Nephron progenitor cell (in vitro differentiated cells): ENCODE results near the gene B4GALT7.

Experiments used
- DNase-seq: peaks from one replicate; pipeline ENCODE4 v3.0.0; 2021
- H3K27ac Mint-ChIP-seq: 2 replicates; pipeline ENCODE4 v1.8.0; 2021; ENCODE audit warnings: mild to moderate bottlenecking, moderate library complexity, mixed read lengths
- H3K27me3 Mint-ChIP-seq: 2 replicates; pipeline ENCODE4 v1.8.0; 2021; ENCODE audit warnings: mild to moderate bottlenecking, low read depth, mixed read lengths; ENCODE audit not compliant: poor library complexity
- H3K36me3 Mint-ChIP-seq: 2 replicates; pipeline ENCODE4 v1.8.0; 2021; ENCODE audit warnings: low read depth, mixed read lengths
- H3K4me1 Mint-ChIP-seq: 2 replicates; pipeline ENCODE4 v1.8.0; 2021; ENCODE audit warnings: mixed read lengths
- H3K4me3 Mint-ChIP-seq: 2 replicates; pipeline ENCODE4 v1.8.0; 2021; ENCODE audit warnings: mild to moderate bottlenecking, moderate library complexity, mixed read lengths
- H3K9me3 Mint-ChIP-seq: 2 replicates; pipeline ENCODE4 v1.8.0; 2021; ENCODE audit warnings: mild to moderate bottlenecking, moderate library complexity, mixed read lengths
- CTCF ChIP-seq: fragments of 200-600 bp; sonication (generic); IDR thresholded peaks from 2 replicates; pipeline ENCODE4 v1.5.0; 2021; ENCODE audit warnings: antibody characterized with exemption

Gene B4GALT7

GRCh38 chr5:177601577-177602457 is 1.9 kb downstream of the B4GALT7 start:
- peak overlapping the region; percentile 52 for H3K27ac Mint-ChIP-seq
- peaks cover 7% of the 10 kb centered on the region for H3K27me3 Mint-ChIP-seq
- TF ChIP-seq CTCF: no peak
- peak overlapping the region; percentile 95 for H3K4me3 Mint-ChIP-seq
- peaks cover 19% of the 10 kb centered on the region for H3K4me1 Mint-ChIP-seq
- H3K36me3 Mint-ChIP-seq: peaks cover 11% of the 10 kb centered on the region
- no peaks in the 10 kb centered on the region for H3K9me3 Mint-ChIP-seq
- peak; percentile 21 for DNase-seq

DNA sequence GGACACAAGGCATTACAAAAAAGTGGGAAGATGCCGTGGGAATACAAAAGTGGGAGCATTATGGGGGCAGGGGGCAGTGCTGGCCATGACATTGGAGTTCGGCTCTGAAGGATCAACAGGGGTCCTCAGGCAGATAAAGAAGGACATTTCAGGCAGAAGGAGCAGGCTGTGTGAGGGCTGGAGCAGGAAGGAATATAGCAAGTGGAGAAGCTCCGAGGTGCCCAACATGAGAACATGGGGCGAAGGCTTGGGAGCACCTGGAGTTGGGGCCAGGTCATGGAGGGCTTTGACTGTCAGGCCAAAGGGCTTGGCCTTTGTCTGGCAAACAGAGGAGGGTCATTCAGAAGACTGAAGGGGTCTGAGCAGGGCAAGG is 2.5 kb downstream of the B4GALT7 start:
- Mint-ChIP-seq H3K27me3 (peaks cover 6% of the 10 kb centered on the region), H3K36me3 (peaks cover 9% of the 10 kb centered on the region), H3K27ac (peak overlapping the region; percentile 52), H3K4me1 (peaks cover 25% of the 10 kb centered on the region), H3K4me3 (no peak overlapping the region), H3K9me3 (no peaks in the 10 kb centered on the region)
- no peak for TF ChIP-seq CTCF
- DNase-seq: no peak

GRCh38 chr5:177603631-177604030 is 3.7 kb downstream of the B4GALT7 start:
- Mint-ChIP-seq H3K9me3 (no peaks in the 10 kb centered on the region), H3K4me1 (peaks cover 32% of the 10 kb centered on the region), H3K4me3 (no peak overlapping the region), H3K36me3 (peaks cover 4% of the 10 kb centered on the region), H3K27me3 (no peaks in the 10 kb centered on the region), H3K27ac (no peak overlapping the region)
- no peak for TF ChIP-seq CTCF
- DNase-seq: no peak

DNA sequence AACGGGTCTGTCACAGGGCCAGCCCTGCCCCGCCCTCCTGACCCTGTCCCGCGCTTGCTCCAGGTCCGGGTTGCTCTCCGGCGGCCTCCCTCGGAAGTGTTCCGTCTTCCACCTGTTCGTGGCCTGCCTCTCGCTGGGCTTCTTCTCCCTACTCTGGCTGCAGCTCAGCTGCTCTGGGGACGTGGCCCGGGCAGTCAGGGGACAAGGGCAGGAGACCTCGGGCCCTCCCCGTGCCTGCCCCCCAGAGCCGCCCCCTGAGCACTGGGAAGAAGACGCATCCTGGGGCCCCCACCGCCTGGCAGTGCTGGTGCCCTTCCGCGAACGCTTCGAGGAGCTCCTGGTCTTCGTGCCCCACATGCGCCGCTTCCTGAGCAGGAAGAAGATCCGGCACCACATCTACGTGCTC is 4.2 kb downstream of the B4GALT7 start:
- no peak overlapping the region for H3K27ac Mint-ChIP-seq
- H3K4me3 Mint-ChIP-seq: no peak overlapping the region
- H3K9me3 Mint-ChIP-seq: no peaks in the 10 kb centered on the region

GRCh38 chr5:177604656-177605055 is 4.7 kb downstream of the B4GALT7 start:
- DNase-seq: no peak
- no peak for TF ChIP-seq CTCF
- Mint-ChIP-seq H3K27me3 (no peaks in the 10 kb centered on the region), H3K27ac (no peak overlapping the region), H3K36me3 (peaks cover 4% of the 10 kb centered on the region), H3K4me3 (no peak overlapping the region), H3K9me3 (no peaks in the 10 kb centered on the region), H3K4me1 (peaks cover 32% of the 10 kb centered on the region)

More for the DNA sequence above, 4.2 kb downstream of the B4GALT7 start:
- Mint-ChIP-seq H3K27me3 (no peaks in the 10 kb centered on the region), H3K4me1 (peaks cover 32% of the 10 kb centered on the region), H3K36me3 (peaks cover 4% of the 10 kb centered on the region)
- no peak for DNase-seq
- TF ChIP-seq CTCF: no peak

DNA sequence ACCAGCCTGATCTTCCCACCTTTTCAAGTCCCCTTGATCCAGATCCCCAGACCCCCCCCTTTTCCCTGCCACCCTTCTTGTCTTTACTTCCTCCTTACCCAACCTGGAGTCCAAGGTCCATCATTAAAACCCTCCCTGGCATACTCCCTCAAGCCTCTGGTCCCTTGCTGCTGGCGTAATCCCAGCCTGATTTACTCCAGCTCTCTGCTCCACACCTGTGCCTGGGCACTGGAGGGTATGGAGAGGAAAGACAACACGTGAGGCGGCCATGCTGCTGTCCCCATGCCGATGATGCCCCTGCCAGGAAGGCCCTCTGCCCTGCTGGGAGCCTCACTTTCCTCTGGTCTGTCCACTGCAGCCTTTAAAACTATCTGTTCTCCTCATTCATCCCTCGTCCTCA is 5.1 kb downstream of the B4GALT7 start:
- Mint-ChIP-seq H3K4me3 (no peak overlapping the region), H3K27ac (no peak overlapping the region), H3K36me3 (peaks cover 4% of the 10 kb centered on the region), H3K27me3 (no peaks in the 10 kb centered on the region), H3K9me3 (no peaks in the 10 kb centered on the region), H3K4me1 (peaks cover 32% of the 10 kb centered on the region)
- DNase-seq: no peak
- no peak for TF ChIP-seq CTCF
